SU-DHL-6 (cell line): Measurements from ENCODE around the gene THSD4.

ENCODE experiments used
- CTCF ChIP-seq: fragments of 200-600 bp; sonication (generic); IDR thresholded peaks from one replicate; pipeline ENCODE4 v1.5.1; 2017; ENCODE audit warnings: antibody characterized with exemption, mild to moderate bottlenecking, low read length, moderate library complexity; ENCODE audit not compliant: insufficient read depth, poor library complexity, severe bottlenecking
- EZH2phosphoT487 ChIP-seq: fragments of 200-600 bp; sonication (generic), shearing (Covaris generic); conservative IDR thresholded peaks from 2 replicates; pipeline ENCODE4 v1.6.1; 2018; ENCODE audit warnings: mild to moderate bottlenecking, antibody characterized with exemption, low read length, moderate library complexity, mixed read lengths

DNA sequence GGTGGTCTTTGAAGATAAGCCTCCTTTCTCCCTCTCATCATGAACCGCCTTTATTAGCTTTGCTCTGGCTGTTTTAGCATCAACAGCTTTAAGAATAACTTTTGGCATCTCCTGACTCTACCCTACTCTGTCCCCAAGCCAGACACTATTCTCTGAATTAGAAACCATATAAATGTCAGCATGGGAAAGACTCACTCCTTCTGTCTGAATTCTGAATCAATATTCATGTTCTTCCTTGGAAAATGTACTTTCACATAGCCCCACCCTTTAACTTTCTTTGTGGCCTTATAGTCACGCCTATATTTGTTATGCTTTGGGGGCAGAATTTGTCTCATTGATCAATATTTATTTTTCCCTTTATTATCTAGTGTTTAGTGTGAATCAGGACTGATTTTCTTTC is 563.3 kb downstream of the THSD4 start:
- TF ChIP-seq CTCF (no peak), EZH2phosphoT487 (no peak)
